ENCODE data around the gene NFATC2. TPM values are rescaled to one million over a fixed set of nuclear protein-coding genes. Genes with fewer than 3 reads are reported as not detected.
A peak's percentile ranks its signal among the peaks of the same experiment; 100 is the strongest.

The NFATC2 gene
- total and polyA plus RNA-seq, 2 of the 4 experiments (the other 2 are of a cell fraction) = 0.18 to 0.38 TPM

DNA sequence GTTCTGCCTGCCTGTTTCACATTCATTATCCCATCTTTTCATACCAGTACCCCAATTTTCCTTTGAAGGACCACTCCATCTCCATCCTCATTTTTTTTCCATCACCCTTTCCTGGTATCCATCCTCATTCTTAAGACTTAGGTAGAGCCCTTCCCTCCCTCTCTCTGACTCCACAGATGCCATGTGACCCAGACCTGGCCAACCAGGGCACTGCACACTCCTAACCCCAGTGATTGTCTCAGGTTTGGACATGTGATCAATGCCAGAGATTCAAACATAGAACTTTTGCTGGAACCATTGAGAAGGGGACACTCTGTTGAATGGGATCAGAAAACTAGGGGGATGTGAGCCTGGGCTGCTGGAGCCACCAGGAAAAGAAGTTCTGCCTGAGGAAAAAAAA lies 39.1 kb upstream of the NFATC2 start:
- H3K9me1 ChIP-seq (ENCODE audit: insufficient read depth, low read length) = peaks cover 5% of the 10 kb centered on the region
- no peak overlapping the region for H3K4me3 ChIP-seq (ENCODE audit: insufficient read depth, low read depth, low read length)
- H3K4ac ChIP-seq (ENCODE audit: low read depth, low read length) = no peak overlapping the region
- no peak for TF ChIP-seq POLR2A (IDR thresholded peaks at IDR 0.05; ENCODE audit: low read depth, low read length)
- TF ChIP-seq, protein P1, sequence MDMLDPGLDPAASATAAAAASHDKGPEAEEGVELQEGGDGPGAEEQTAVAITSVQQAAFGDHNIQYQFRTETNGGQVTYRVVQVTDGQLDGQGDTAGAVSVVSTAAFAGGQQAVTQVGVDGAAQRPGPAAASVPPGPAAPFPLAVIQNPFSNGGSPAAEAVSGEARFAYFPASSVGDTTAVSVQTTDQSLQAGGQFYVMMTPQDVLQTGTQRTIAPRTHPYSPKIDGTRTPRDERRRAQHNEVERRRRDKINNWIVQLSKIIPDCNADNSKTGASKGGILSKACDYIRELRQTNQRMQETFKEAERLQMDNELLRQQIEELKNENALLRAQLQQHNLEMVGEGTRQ (IDR thresholded peaks at IDR 0.05; ENCODE audit: low read depth, low read length) = 0 out of 2 replicates have a peak, but pooled peaks have one; percentile 12
- TF ChIP-seq BHLHE40 (IDR thresholded peaks at IDR 0.05; ENCODE audit: low read depth, low read length) = no peak
- no peak for TF ChIP-seq SMC3 (IDR thresholded peaks at IDR 0.05; ENCODE audit: low read depth, low read length)
- H3K27ac ChIP-seq (ENCODE audit: insufficient read depth, low read length) = no peak overlapping the region
- no peaks in the 10 kb centered on the region for H3K36me3 ChIP-seq (ENCODE audit: control insufficient read depth, insufficient read depth, low read length)
- in situ Hi-C loops (cut with MboI; ENCODE audit: low sequenced_read_pairs) (no loop called here), intact Hi-C loops (cut with micrococcal nuclease) (no loop called here), dilution Hi-C loops (cut with HindIII; ENCODE audit: low sequenced_read_pairs, unreplicated experiment) (loop anchor here (25.0 kb wide), 1 partner anchor 169 kb away; no protein-coding TSS in a partner anchor)
- H2BK20ac ChIP-seq (ENCODE audit: low read depth, low read length) = no peak overlapping the region
- BruUV-seq (replicated peaks) = no TSS peak
- ChIA-PET CTCF (no interaction called here), POLR2A (ENCODE audit: unreplicated experiment) (no interaction called here)
- peaks cover 3% of the 10 kb centered on the region; the same call in 1 of the 2 replicates for H3K4me1 ChIP-seq (ENCODE audit: control insufficient read depth, insufficient read depth, low read length)
- no peak overlapping the region for H2BK15ac ChIP-seq (ENCODE audit: low read depth, low read length)
- H4K20me1 ChIP-seq (ENCODE audit: insufficient read depth, low read length) = no peaks in the 10 kb centered on the region
- H4K8ac ChIP-seq (ENCODE audit: low read depth in 2 of 2, low read length in 2 of 2) = no peak overlapping the region
- H2AK9ac ChIP-seq (replicated peaks; ENCODE audit: low read depth, low read length, poor library complexity) = no peak overlapping the region
- no peak overlapping the region for H2BK120ac ChIP-seq (ENCODE audit: low read depth, low read length)
- H3K56ac ChIP-seq (ENCODE audit: extremely low read depth, insufficient read depth, low read length) = no peak overlapping the region
- no peak overlapping the region for H4K5ac ChIP-seq (ENCODE audit: low read depth, low read length)
- no peaks in the 10 kb centered on the region for H3K79me1 ChIP-seq (ENCODE audit: low read depth in 1 of 2, low read length in 2 of 2)
- DNase-seq (no peak), ATAC-seq (ENCODE audit: low read depth) (no peak)
- no peak overlapping the region for H3K18ac ChIP-seq (ENCODE audit: low read depth, low read length)
- no peak overlapping the region for H3K4me2 ChIP-seq (ENCODE audit: low read depth, low read length)
- no peak overlapping the region for H2AFZ ChIP-seq (replicated peaks; ENCODE audit: low read length, poor library complexity)
- no peak overlapping the region for H2BK5ac ChIP-seq (ENCODE audit: low read depth, low read length, poor library complexity, severe bottlenecking)
- no peak overlapping the region for H3K14ac ChIP-seq (replicated peaks; ENCODE audit: low read depth, low read length)
- H2AK5ac ChIP-seq (ENCODE audit: low read depth, low read length) = no peak overlapping the region
- H3K27me3 ChIP-seq (ENCODE audit: control insufficient read depth, insufficient read depth, low read length) = no peaks in the 10 kb centered on the region
- no peak overlapping the region for H3K9ac ChIP-seq (ENCODE audit: low read depth, low read length)
- no peaks in the 10 kb centered on the region for H3K9me3 ChIP-seq (ENCODE audit: control insufficient read depth, insufficient read depth, low read length)
- H3K23ac ChIP-seq (ENCODE audit: low read depth, low read length) = no peak overlapping the region
- H4K91ac ChIP-seq (ENCODE audit: insufficient read depth, low read depth, low read length) = no peak overlapping the region

Data from IMR-90 (cell line).